Loucy (cell line): ENCODE results near the gene MACC1.

Source experiments
- H2AFZ ChIP-seq: fragments of 200-600 bp; sonication (generic); 2 replicates; pipeline ENCODE4 v1.6.0; 2016; ENCODE audit warnings: antibody characterized with exemption, mild to moderate bottlenecking, low read length, moderate library complexity
- H3F3A ChIP-seq: fragments of 200-600 bp; 2 replicates; pipeline ENCODE4 v1.6.0; 2016; ENCODE audit warnings: antibody characterized with exemption, low read depth, mild to moderate bottlenecking
- H3K27me3 ChIP-seq: fragments of 200-600 bp; sonication (generic); 2 replicates; pipeline ENCODE4 v1.6.1; 2014; ENCODE audit warnings: low read length, mild to moderate bottlenecking; ENCODE audit not compliant: insufficient read depth, poor library complexity, severe bottlenecking
- H3K36me3 ChIP-seq: fragments of 200-600 bp; sonication (generic); 2 replicates; pipeline ENCODE4 v1.6.1; 2016; ENCODE audit warnings: low read length; ENCODE audit not compliant: insufficient read depth
- H3K4me1 ChIP-seq: fragments of 200-600 bp; sonication (generic); 2 replicates; pipeline ENCODE4 v1.5.1; 2014; ENCODE audit warnings: low read length, mild to moderate bottlenecking; ENCODE audit not compliant: insufficient read depth, poor library complexity, severe bottlenecking
- H3K4me2 ChIP-seq: fragments of 200-600 bp; sonication (generic); 2 replicates; pipeline ENCODE4 v1.6.0; 2014; ENCODE audit warnings: antibody characterized with exemption, low read length, low read depth, mild to moderate bottlenecking; ENCODE audit not compliant: poor library complexity, severe bottlenecking
- H3K4me3 ChIP-seq: fragments of 200-600 bp; sonication (generic); 2 replicates; pipeline ENCODE4 v1.5.1; 2014; ENCODE audit warnings: low read length, mild to moderate bottlenecking, mixed read lengths; ENCODE audit not compliant: poor library complexity, severe bottlenecking
- H3K79me2 ChIP-seq: fragments of 200-600 bp; sonication (generic); 2 replicates; pipeline ENCODE4 v1.6.1; 2014; ENCODE audit warnings: low read length; ENCODE audit not compliant: insufficient read depth
- H3K9ac ChIP-seq: fragments of 200-600 bp; sonication (generic); 2 replicates; pipeline ENCODE4 v1.6.0; 2014; ENCODE audit warnings: mild to moderate bottlenecking, low read depth, low read length, moderate library complexity; ENCODE audit not compliant: poor library complexity, severe bottlenecking
- H3K9me2 ChIP-seq: fragments of 200-600 bp; sonication (generic); replicated peaks from 2 replicates; pipeline ENCODE4 v1.6.1; 2016; ENCODE audit warnings: low read depth, low read length, mixed read lengths
- H3K9me3 ChIP-seq: fragments of 200-600 bp; sonication (generic); 2 replicates; pipeline ENCODE4 v1.6.1; 2014; ENCODE audit warnings: mild to moderate bottlenecking, antibody characterized with exemption, low read length, low read depth; ENCODE audit not compliant: insufficient read depth
- H4K20me1 ChIP-seq: fragments of 200-600 bp; sonication (generic); 2 replicates; pipeline ENCODE4 v1.6.0; 2014; ENCODE audit warnings: antibody characterized with exemption, low read length, mild to moderate bottlenecking; ENCODE audit not compliant: insufficient read depth, poor library complexity, severe bottlenecking
- EZH2phosphoT487 ChIP-seq: fragments of 200-600 bp; IDR thresholded peaks from 2 replicates; pipeline ENCODE4 v1.6.1; 2018; ENCODE audit warnings: antibody characterized with exemption, mild to moderate bottlenecking, moderate library complexity, borderline replicate concordance
- TF ChIP-seq, protein P1 (sequence below): fragments of 200-600 bp; sonication (generic); conservative IDR thresholded peaks from 2 replicates; pipeline ENCODE4 v1.5.1; 2014; ENCODE audit warnings: mild to moderate bottlenecking, antibody characterized with exemption, low read length

MACC1 gene

GRCh38 chr7:20176578-20177242 lies 40.5 kb downstream of the MACC1 start:
- Histone ChIP-seq H3K4me3 (no peak overlapping the region), H4K20me1 (no peaks in the 10 kb centered on the region), H3K36me3 (no peaks in the 10 kb centered on the region), H3F3A (no peaks in the 10 kb centered on the region), H3K27me3 (no peaks in the 10 kb centered on the region), H2AFZ (no peak overlapping the region), H3K9me3 (no peaks in the 10 kb centered on the region), H3K9ac (no peak overlapping the region), H3K4me2 (no peak overlapping the region), H3K4me1 (no peaks in the 10 kb centered on the region), H3K79me2 (no peaks in the 10 kb centered on the region), H3K9me2 (no peaks in the 10 kb centered on the region)
- TF ChIP-seq EZH2phosphoT487, result no peak
- TF ChIP-seq, protein P1, sequence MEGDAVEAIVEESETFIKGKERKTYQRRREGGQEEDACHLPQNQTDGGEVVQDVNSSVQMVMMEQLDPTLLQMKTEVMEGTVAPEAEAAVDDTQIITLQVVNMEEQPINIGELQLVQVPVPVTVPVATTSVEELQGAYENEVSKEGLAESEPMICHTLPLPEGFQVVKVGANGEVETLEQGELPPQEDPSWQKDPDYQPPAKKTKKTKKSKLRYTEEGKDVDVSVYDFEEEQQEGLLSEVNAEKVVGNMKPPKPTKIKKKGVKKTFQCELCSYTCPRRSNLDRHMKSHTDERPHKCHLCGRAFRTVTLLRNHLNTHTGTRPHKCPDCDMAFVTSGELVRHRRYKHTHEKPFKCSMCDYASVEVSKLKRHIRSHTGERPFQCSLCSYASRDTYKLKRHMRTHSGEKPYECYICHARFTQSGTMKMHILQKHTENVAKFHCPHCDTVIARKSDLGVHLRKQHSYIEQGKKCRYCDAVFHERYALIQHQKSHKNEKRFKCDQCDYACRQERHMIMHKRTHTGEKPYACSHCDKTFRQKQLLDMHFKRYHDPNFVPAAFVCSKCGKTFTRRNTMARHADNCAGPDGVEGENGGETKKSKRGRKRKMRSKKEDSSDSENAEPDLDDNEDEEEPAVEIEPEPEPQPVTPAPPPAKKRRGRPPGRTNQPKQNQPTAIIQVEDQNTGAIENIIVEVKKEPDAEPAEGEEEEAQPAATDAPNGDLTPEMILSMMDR, result no peak

- no peaks in the 10 kb centered on the region for H3K79me2 ChIP-seq
- no peak overlapping the region for H3K4me2 ChIP-seq
- TF ChIP-seq EZH2phosphoT487, result no peak
- TF ChIP-seq, protein P1, result no peak
- H3K4me1 ChIP-seq, result no peaks in the 10 kb centered on the region
- no peaks in the 10 kb centered on the region for H3K9me2 ChIP-seq
- no peak overlapping the region for H3K9ac ChIP-seq
- H3K36me3 ChIP-seq, result no peaks in the 10 kb centered on the region
- H3K4me3 ChIP-seq, result no peak overlapping the region
- H3K9me3 ChIP-seq, result no peaks in the 10 kb centered on the region
- no peaks in the 10 kb centered on the region for H3K27me3 ChIP-seq
- no peaks in the 10 kb centered on the region for H3F3A ChIP-seq
- no peaks in the 10 kb centered on the region for H4K20me1 ChIP-seq
- no peak overlapping the region for H2AFZ ChIP-seq
Measured at GRCh38 chr7:20173828-20174227, 43.4 kb downstream of the MACC1 start.

- H3K4me1 ChIP-seq, result no peaks in the 10 kb centered on the region
- H2AFZ ChIP-seq, result no peak overlapping the region
- no peak overlapping the region for H3K4me2 ChIP-seq
- H3K9ac ChIP-seq, result no peak overlapping the region
- no peaks in the 10 kb centered on the region for H3K9me3 ChIP-seq
- no peaks in the 10 kb centered on the region for H3K79me2 ChIP-seq
- TF ChIP-seq, protein P1, result peak; percentile 80
- TF ChIP-seq EZH2phosphoT487, result no peak
- H4K20me1 ChIP-seq, result no peaks in the 10 kb centered on the region
- H3F3A ChIP-seq, result no peaks in the 10 kb centered on the region
- H3K9me2 ChIP-seq, result no peaks in the 10 kb centered on the region
- H3K4me3 ChIP-seq, result no peak overlapping the region
- H3K36me3 ChIP-seq, result no peaks in the 10 kb centered on the region
- H3K27me3 ChIP-seq, result no peaks in the 10 kb centered on the region
Measured at GRCh38 chr7:20172736-20173334, 44.3 kb downstream of the MACC1 start.
